T follicular helper cell (primary cell): Measurements from ENCODE around the gene SCGB3A1.

Source experiments
- DNase-seq: peaks from one replicate; pipeline ENCODE4 v3.0.0-alpha.2; 2020; ENCODE audit warnings: low read depth

SCGB3A1 gene

DNA sequence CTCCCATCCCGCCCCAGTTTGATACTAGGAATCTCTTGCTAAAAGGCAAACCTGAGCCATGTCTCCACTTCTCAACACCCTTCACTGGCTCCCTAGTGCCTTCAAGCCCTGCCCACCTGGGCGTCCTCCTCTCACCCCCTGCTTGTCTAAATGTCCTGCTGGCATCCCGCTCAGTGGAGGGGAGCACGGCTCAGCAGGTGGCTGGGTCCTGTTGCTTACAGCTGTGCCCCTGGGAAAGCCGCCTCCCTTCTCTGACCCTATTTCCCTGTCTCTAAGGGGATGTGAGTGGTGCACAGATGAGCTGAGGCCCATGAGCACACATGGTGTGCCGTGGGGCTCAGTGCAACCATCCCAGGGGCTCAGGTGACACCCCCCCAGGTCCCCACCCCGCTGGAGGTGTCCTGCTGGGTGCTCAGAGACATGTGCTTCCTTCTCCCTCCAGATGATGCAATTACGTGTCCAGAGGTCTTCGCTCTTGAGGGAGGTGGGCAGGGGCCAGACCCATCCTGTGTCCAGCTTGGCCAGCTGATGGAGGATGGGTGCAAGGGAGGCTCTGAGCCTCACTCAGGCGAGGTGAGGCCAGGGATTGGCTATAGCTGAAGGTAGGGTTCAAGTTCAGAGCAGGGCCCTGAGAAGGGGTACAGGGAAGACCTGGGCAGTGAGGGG is 34.0 kb upstream of the SCGB3A1 start:
- DNase-seq, result no peak

- no peak for DNase-seq
Measured at GRCh38 chr5:180624587-180624986, 33.3 kb upstream of the SCGB3A1 start.

- no peak for DNase-seq
Measured at GRCh38 chr5:180623844-180624243, 32.5 kb upstream of the SCGB3A1 start.

- DNase-seq, result no peak
Measured at GRCh38 chr5:180623411-180623834, 32.1 kb upstream of the SCGB3A1 start.

DNA sequence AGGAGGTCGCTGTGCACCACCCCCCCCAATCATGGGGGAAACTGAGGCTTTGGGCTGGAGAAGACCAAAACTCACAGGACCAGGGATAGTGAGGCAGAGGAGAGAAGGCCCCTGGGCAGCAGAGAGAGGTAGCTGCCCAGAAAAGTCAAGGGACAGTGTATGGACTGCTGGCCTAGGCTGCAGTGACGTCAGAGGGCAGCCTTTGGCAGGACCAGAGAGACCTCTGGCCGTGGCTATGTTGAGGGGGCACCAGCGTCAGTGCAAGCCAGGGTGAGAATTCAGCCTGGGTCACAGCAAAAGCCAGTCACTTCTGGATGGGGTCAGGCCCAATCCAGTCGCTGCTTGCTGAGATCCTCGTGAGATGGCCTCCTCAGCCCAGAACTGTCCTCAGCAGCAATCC is 31.6 kb upstream of the SCGB3A1 start:
- DNase-seq, result no peak

GRCh38 chr5:180621311-180621710 is 30.0 kb upstream of the SCGB3A1 start:
- no peak for DNase-seq

- no peak for DNase-seq
Measured at GRCh38 chr5:180620014-180620413, 28.7 kb upstream of the SCGB3A1 start.

GRCh38 chr5:180619563-180619915 is 28.2 kb upstream of the SCGB3A1 start:
- DNase-seq, result no peak

GRCh38 chr5:180618829-180619562 is 27.7 kb upstream of the SCGB3A1 start:
- DNase-seq, result peak; percentile 18

- no peak for DNase-seq
Measured at GRCh38 chr5:180618487-180618828, 27.2 kb upstream of the SCGB3A1 start.

GRCh38 chr5:180613814-180614188 is 22.5 kb upstream of the SCGB3A1 start:
- no peak for DNase-seq

GRCh38 chr5:180613188-180613813 is 22.0 kb upstream of the SCGB3A1 start:
- no peak for DNase-seq

- DNase-seq, result no peak
Measured at GRCh38 chr5:180612683-180613082, 21.4 kb upstream of the SCGB3A1 start.

- DNase-seq, result no peak
Measured at GRCh38 chr5:180611140-180611850, 20.0 kb upstream of the SCGB3A1 start.

- no peak for DNase-seq
Measured at GRCh38 chr5:180609817-180610550, 18.7 kb upstream of the SCGB3A1 start.

- no peak for DNase-seq
Measured at GRCh38 chr5:180609386-180609785, 18.1 kb upstream of the SCGB3A1 start.

DNA sequence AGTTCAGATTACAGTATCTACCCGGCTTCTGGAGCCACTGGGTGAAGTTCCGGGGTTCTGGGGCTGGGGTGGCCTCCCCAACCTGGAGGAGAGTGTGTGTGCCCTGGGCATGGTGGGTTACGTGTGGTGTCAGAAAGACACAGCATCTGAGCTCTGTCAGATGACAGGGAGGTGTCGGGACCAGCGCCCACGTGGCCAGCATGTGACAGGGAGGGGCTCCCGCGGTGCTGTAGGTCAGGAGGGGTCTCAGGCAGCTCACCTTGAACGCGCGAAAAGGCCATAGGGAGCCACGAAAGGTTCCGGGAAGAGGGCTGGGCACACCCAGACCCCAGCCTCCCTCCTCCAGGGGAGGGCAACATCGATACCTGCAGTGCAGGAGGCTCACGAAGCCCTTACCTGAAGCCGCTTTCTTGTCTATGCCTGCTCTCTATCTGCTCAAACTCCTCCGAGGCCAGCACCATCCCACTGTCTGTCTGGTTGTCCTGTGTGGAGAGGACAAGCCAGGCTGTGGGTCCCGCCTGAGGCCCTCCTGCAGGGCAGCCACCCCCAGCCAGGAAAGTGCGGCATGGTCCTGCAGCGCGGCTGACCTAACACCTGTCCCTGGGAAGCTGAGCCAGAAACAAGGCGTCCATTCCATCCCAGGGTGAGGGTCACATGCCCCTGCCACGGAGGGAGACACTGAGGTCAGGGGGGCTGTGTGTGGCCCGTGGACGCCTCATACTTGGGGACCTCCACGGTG is 17.4 kb upstream of the SCGB3A1 start:
- DNase-seq, result no peak

GRCh38 chr5:180607861-180608571 is 16.7 kb upstream of the SCGB3A1 start:
- DNase-seq, result no peak

DNA sequence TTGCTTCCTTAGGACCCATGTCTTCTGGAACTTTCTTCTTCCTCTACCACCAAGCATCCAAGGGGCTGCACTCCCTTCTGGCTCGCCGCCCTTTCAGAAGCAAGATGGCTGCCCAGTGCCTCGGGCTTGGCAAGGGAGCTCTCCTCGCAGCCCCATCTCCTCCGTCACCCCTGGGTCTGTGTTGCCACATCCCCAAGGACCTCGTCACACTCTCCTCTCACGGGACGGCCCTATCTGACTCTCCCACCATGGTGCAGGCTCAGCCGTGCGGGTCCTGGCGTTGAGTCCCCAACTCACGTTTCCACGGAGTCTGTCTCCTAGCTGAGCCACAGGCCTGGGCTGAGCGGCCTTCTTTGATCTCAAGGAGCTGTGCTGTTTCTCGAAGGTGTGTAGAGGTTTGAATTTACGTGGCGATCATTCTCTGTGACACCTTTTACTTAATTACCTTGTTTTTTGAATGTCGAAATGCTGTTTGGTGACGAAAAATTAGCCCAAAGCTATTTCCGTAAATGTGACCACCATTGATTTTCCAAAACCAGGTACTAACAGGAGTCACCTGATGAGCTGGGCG is 15.0 kb upstream of the SCGB3A1 start:
- DNase-seq, result no peak

DNA sequence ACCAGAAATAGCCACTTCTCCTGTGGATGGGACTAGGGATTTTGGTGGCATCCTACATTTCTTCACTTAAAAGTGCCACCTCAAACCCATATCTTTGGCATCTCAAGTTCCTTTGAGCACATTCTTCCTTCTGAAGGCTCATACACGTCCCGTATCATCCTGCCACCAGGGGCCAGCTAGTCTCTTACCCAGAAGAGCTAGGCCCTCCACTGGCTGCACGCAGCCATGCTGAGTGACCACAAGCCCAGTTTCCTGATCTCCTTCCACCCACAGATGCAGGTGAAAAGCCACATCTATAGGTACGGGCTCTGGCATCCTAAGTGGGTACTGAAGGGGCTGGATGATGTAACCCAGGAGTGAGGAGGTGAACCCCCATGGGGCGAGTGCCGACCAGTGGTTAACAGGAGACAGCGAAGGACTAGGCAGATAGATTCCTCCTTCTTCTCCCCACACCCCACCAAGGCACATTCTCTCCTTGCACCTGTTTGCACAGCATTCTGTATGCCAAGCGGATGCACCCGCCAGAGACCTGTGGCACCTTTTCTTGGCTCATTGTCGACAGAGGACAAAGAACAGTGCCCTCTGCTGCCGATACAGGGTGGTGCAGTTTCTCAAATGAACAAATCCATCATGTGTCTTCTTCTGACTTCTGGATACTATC is 14.4 kb upstream of the SCGB3A1 start:
- peak; percentile 59 for DNase-seq
